GM18873 (cell line): ENCODE measurements around the gene MIPEP.

Experiments
- ATAC-seq: cut with Tn5 transposase; IDR thresholded peaks from one replicate; pipeline ENCODE4 v1.9.1; 2021; ENCODE audit warnings: mild to moderate bottlenecking, moderate library complexity, moderate number of reproducible peaks; ENCODE audit not compliant: unreplicated experiment, low FRiP score

MIPEP gene

DNA sequence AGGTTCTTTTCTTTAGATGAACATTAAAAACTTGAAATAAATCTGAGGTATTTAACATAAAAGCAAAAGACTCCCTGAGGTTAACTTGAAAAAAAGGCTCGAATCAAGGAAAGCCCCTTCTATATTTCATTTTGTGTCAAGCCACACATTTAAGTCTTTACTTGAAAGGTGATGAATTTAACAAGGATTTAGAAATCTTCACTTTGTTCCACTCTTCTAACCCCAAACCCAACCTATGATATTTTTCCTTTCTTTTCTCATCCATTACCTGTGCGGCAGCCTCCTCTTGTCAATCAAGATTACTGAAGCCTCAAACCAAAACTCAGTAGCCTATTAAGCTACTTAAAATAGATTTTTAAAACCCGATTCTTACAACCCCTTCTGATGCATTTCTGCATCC lies 33.8 kb downstream of the MIPEP start:
- no peak for ATAC-seq

DNA sequence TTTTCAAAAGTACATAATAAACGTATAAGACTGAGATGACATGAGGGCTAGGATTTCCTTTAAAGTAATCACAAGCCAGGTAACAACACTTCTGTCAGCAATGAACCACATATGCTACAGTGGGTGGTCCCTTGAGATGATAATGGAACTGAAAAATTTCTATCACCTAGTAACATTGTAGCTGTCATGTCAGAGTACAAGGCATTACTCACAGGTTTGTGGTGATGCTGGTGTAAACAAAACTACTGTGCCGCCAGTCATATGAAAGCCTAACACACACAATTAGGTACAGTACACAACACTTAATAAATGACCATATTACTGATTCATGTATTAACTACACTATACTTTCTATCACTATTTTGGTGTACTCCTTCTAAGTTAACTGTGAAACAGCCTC lies 36.8 kb downstream of the MIPEP start:
- ATAC-seq, result no peak

DNA sequence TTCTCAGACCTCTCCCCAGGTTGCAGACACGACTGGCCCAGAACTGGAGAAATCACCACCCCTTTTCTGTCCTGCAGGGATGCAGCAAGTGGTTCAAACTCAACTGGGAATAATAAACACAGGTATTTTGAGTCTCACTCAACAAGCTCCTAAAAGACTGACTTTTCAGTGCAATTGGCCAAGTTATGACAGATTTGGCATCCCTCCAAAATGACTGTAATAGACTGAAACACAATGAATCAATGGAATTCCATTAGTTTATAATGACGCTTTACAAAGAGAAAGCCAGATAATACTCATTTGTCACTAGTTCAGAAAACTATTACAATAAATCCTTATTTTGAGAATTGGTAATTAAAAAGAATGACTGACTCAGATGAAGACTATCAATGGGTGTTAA lies 38.1 kb downstream of the MIPEP start:
- no peak for ATAC-seq

DNA sequence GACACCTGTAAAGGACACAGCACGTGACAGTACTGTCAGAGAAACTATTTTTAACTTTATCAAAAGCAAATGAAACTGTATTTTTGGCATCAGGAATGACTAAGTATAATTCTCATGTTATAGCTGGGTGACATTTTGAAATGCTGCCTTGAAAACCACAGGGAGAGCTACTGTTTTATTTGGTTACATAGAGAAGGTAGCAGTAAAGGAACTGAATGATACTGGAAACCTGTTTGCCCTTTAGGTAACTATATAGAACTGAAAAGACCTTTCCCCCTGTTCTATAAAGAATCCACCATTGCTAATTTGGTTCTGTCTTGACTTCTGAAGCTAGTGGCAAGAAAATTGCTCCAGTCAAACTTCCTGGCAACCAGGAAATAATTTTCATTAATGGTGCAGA lies 39.1 kb downstream of the MIPEP start:
- ATAC-seq, result no peak

DNA sequence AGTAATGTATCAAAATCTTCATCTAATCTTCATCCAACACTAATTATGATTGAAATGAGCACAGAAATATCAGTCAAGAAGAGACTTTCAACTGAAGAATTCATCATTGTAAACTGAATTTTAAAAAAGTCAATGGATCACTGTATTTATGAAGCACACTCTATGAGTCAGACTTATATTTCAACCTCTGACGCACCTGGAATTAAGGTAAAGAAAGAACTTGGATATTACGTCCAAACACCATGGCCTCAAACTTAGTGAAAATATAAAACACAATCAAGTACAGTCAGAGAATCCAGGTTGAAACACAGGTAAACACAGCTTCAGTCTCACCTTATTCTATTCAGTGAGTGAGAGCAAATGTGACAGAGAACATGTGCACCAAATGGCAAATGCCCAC lies 39.5 kb downstream of the MIPEP start:
- no peak for ATAC-seq

DNA sequence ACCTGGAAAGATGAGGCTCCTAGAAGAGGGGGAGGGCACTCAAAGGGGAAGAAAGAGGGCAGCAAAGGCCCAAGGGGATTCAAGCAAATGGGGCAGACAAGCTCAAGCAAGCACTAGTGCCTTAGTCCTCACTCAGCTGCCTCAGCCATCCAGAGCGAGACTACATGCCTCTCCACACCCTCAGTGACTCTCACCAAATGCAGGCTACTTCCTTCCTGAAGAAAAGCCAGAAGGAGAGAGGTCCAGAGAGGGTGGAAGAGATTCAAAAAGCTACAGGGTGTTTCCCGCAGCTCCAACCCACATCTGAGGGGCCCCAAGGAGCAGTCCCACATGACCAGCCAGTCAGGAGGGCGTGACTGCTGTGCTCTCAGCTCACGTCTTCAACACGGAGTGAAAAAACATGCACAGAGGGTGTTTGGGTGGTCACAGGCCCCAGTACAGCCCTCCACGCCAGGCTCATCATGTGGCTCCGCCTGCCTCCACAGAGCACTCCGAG lies 40.5 kb downstream of the MIPEP start:
- ATAC-seq, result no peak

DNA sequence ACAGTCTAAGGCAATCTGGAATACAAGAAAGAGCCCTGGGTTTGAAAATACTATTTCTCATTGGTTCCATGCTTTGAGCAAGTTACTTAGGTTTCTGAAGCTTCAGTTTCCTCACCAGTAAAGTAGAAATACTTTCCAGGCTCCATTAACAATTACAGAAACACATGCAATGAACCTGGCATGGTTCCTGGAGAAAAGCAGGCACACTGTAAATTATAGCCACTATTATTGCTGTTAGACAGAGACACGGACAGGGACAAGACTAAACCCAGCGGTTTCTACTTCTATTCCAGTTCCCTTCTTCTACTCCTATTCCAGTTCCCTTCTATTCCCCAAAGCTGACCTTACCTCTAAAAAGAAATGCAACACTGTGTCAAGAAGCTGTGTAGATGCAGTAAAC lies 41.2 kb downstream of the MIPEP start:
- no peak for ATAC-seq

DNA sequence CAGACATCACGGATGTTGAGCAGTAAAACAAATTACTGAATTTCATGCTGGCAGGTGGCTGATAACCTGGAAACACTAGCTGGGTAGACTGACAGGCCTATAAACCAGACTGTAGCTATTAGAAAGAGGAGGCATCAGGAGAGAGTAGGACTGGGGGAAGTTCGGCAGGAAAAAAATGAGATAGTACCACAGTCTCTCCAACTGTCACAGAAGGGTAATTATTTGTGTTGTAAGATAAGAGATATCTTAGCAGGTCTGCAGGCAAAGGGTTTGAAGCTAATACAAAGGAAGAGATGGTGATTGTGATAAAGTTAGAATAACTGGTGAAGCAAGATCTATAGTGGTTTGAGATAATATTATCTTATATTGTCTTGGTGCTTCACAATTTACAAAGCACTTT lies 41.7 kb downstream of the MIPEP start:
- no peak for ATAC-seq

DNA sequence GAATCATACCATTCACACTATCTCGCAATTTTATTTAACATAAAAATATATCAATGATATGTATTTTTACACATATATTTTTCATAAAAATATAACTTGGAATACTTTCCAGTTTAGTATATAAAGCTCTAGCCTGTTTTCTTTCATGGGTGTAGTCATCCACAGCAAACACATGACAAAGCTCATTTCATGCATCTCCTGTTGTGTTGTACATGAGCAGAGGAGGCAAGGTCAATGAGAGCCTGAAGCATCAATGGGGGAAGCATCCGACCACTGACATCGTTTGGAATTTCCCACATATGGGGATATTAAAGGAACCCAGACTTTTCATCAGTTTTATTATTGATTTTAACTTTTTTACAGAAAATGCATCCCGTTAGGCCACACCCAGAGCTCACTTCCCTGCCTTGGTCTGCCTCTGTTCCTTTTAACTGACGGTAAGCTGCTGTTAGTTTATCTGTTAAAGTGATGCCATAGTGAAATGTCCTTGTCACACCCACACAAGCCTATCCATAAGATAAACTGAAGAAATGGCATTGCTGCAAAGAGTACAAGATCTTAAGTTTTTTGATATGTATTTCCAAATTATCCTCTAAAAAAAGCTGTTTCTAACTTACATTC lies 44.0 kb downstream of the MIPEP start:
- no peak for ATAC-seq

DNA sequence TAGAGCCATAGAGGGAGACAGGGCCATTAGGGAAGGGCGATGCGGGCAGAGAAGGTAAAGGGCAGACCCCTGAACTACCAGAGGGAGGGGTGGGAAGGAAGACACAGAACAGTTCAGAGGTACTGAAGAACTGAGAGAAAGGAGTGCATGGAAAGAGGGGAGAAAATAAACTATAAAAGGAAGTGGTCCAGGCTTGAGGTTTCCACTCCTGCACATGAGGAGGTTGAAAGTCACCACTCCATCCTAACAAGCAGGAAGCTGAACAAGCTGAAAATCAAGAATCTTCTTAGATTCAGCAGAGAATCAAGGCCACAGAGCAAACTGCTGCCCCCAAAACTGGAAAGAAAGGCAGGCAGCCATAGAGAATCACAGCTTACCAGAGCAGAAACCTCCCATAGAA lies 45.1 kb downstream of the MIPEP start:
- no peak for ATAC-seq

DNA sequence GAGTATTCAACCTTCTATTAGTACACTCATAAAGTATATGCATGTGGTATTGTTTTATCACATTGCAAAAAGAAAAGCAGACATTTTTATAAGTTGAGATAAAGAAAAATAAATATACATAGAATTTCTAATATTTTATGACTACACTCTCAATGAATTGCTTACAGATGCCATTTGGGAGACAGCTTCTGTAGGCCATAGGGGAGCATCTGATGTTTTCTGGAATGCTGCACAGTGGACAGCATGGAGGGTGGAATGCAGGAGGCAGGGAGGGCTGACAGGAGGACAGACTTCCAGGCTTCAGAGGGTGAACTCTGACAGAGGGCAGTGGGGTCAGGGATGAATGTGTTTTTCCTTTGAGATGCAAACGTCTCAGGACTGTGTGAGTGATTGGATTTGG lies 45.8 kb downstream of the MIPEP start:
- ATAC-seq, result no peak

DNA sequence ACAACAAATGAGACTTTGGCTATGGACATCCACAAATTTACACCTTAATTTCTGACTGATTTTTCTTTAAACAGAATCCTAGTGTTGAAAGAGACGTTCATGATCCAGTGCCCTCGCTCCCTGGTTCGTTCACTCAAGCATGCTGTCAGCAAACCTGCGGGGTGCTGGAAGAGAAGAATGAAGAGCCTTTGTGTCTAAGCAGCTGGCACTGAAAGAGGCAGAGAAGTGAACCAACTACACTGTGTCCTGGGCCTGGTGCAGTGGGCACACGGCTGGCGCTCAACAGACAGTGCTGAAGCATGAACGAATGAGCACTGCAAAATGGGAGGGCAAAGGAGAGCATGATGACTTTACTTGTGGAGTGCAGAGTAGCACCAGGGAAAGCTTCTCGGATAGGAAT lies 46.8 kb downstream of the MIPEP start:
- no peak for ATAC-seq

DNA sequence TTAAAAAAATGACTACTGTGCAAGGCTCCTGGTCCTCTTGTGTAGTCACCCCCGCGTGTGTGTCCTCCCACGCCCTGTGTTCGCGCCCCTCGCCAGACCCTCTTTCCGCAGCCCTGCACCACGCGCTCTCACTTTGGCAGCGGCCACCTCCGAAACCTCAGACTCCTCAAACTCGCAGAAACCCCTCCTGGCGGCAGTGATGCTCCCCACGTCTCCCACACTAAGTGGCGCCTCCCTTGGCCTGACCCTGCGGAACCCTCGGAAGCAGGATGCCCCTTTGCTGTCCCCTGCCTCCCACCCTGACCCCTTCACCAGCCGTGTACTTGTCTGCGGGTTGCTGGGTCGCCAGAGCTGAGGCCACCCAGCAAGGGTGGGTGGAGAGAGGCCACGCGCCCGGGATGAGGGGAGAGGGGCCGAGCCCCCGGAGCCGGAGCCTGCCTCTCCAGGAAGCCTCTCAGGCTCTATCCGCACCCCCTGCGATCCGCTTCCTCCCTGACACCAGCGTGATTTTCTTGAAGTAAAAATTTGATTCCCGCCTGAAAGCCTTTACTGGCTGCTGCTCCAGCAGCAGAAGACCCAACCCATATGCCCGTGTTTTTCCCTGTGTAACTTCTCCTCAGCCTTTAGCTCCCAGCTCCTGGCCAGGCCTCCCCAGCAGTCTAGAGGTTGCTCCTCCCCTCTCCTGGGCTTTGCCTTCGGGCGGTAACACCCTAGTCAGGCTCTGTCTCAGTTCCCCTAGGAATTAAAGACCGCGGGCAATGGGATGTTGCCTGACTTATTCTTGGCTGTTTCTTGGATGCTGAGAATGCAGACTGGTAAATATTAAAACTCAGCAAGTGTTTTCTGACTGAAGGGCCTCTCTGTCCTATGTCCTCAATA lies 55.2 kb downstream of the MIPEP start:
- no peak for ATAC-seq

DNA sequence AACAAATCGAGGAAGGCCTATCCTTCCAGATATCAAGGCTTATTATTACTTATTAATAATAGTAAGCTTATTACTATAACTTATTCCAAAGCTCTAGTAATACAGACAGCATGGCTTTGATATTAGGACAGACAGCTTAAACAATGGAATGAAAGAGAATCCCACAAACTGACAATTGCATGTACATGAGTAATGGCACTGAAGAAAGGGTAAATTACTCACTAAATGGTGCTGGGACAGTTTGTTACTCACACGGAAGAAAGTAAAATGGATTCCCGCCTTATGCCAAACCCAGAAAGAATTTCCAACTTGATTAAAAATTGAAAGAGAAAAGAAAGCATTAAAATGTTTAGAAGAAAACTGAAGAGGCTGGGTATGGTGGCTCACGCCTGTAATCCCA lies 60.3 kb downstream of the MIPEP start:
- ATAC-seq, result no peak

DNA sequence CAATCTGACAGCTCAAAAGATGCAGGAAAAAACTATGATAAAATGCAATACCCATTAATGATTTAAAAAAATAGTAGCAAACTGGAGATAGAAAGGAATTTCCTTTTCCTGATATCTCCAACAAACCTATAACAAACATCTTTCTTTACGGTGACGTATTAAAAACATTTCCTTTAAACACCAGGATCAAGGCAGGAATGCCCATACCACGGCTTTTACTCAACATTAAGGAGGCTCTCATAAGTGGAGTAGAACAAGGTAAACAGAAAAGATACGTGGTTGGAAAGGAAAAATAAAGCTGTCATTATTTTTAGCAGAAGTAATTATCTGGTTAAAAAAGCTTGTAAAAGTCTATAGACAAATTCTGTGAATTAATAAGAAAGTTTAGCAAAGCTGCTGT lies 61.1 kb downstream of the MIPEP start:
- no peak for ATAC-seq

DNA sequence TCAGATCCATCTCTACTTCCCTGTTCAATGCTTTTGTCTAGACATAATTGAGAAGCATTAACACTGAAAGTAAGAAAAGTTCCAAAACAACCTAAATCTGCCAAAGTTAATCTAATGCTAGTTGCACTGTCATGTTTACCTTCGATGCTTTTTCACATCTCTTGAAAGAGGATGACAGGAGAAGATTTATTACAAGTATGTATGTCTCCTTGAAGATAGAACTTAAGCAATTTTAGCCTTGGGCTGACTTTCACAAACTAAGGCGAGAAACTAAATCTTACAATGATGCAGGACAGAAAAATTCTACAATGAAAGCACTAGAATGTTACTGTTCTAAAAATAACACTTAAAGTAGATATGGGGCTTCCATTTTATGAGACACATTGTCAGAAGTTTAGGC lies 64.0 kb downstream of the MIPEP start:
- no peak for ATAC-seq

DNA sequence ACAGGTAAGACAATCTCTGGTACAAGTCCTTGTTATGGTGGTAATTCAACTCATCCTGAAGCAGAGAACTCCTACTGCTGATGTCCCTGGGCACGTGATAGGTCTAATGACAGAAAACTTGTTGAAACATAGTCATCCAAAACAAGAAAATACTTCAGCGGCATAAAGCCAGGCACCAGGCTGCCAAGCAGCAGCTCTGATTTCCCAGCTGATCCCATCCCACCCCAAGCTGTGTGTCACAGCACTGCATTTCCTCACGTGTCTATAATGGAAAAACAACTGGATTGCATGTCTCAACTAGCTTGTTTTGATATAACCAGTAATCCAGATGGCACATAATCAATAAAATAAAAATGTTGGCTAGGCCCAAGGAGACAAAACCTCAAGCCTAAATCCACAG lies 64.8 kb downstream of the MIPEP start:
- no peak for ATAC-seq

DNA sequence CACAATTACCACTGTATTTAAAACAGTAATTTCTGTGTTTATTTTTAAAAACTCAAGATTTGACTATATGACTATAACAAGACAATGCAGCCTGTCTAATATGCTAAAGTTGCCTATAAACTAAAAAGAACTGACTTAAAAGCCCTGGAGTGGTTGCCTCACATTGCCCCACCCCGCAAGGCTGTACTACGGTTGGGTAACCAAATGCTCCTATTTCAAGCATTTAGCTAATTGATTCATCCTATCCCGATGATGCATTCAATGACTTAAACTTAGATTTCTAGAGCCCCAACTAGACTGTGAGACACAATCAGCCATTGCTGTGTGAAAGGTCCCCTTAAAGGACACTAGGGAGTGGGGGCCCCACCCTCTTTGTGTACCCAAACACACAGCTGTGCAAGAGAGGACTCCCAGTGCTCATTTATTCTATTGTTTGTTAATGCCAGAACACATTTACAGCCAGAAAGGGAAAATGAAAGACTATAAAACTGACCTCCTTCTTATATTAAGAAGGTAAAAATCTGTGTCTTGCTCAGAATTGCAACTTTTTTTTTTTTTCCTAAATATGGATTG lies 66.9 kb downstream of the MIPEP start:
- ATAC-seq, result no peak

DNA sequence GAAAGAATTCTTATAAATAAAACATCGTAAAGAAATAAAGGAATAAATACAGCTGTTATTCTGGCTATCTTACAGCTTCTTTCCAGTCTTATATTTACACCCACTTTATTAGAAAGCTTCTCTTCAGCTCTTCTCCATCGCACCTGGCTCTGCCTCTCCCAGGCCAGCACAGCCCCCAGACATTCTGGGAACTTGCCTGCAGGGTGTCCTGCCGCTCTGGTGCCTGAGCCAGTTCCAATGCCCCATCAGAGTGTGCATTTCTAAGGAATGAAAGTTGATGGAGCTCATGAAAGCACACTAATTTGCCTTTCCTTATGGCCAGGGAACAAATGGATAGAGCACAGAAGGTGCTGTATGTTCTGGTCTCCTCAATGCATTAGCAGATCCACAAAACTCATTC lies 68.7 kb downstream of the MIPEP start:
- no peak for ATAC-seq

DNA sequence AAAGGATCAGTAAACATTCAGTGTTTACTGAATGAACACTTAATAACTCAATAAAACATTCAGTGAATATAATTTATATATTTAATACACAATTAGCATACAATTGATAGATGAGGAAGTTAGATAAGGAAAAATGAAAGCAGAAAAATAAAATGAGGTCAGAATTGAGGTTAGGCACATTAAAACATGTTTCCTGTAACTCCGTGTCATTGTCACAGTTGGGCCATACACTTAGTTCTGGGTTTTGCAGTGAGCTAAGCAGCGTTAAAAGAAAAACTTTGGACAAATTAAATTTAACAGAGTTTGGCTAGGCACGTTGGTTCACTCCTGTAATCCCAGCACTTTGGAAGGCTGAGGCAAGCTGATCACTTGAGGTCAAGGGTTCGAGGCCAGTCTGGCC lies 71.4 kb downstream of the MIPEP start:
- ATAC-seq, result no peak

DNA sequence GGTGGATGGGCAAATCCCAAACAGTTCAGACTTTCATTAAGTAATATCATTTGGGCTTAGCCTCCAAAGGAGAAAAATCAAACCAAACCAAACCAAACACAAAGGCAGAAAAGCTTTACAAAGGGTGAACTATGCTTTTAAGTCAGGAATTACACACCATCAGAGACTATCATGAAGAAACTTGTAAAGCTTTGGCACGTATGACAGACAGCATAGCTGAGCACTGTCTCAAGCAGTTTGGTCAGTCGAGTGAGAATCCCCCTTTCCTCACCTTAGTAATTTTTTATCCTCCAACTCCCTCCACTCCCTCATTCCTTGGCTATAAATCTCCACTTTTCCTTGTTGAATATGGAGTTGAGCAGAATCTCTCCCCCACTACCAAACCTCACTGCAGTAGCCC lies 72.1 kb downstream of the MIPEP start:
- ATAC-seq, result no peak

DNA sequence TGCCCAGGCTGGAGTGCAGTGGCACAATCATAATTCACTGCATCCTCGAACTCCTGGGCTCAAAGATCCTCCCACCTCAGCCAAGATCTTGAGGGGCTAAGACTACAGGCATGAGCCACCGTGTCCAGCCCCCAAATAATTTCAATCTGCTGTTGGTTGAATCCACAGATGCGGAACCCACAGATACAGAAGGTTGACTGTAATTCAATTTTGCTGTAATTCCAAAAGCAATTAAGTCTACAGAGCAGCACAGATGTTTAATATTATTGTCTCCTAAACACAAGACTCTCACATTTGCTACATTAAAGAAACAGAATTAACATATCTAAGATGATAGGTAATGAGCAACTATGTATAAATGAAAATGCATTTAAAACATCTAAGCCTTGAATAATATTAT lies 75.6 kb downstream of the MIPEP start:
- ATAC-seq, result no peak
